Endodermal cell (in vitro differentiated cells): Measurements from ENCODE around the gene SRRM5. TPM values are rescaled to one million over a fixed set of nuclear protein-coding genes. Genes with fewer than 3 reads are reported as not detected.

ENCODE experiments used
- DNase-seq: peaks from one replicate; pipeline ENCODE4 v3.0.0-alpha.2; 2017
- H3K27ac ChIP-seq: 2 replicates; pipeline ENCODE4 v1.5.1; 2013; ENCODE audit warnings: mild to moderate bottlenecking, low read depth, low read length, moderate library complexity
- H3K27me3 ChIP-seq: 2 replicates; pipeline ENCODE4 v1.6.1; 2013; ENCODE audit warnings: mild to moderate bottlenecking, low read length, moderate library complexity; ENCODE audit not compliant: insufficient read depth, control insufficient read depth, poor library complexity, severe bottlenecking
- H3K36me3 ChIP-seq: 2 replicates; pipeline ENCODE4 v1.7.0; 2013; ENCODE audit warnings: mild to moderate bottlenecking, low read length, moderate library complexity; ENCODE audit not compliant: control insufficient read depth, insufficient read depth
- H3K4me1 ChIP-seq: one replicate; pipeline ENCODE4 v1.7.0; 2013; ENCODE audit warnings: low read length; ENCODE audit not compliant: control insufficient read depth, insufficient read depth
- H3K4me3 ChIP-seq: 2 replicates; pipeline ENCODE4 v1.5.1; 2013; ENCODE audit warnings: mild to moderate bottlenecking, low read length, moderate library complexity
- H3K9ac ChIP-seq: 2 replicates; pipeline ENCODE4 v1.6.1; 2013; ENCODE audit warnings: mild to moderate bottlenecking, low read length, moderate library complexity; ENCODE audit not compliant: poor library complexity, severe bottlenecking; ENCODE audit errors: extremely low read depth
- H3K9me3 ChIP-seq: 2 replicates; pipeline ENCODE4 v1.6.1; 2013; ENCODE audit warnings: mild to moderate bottlenecking, low read length, moderate library complexity; ENCODE audit not compliant: control insufficient read depth
- H3K27ac Mint-ChIP-seq: 2 replicates; pipeline ENCODE4 v1.8.0; 2020; ENCODE audit warnings: mixed read lengths
- H3K27me3 Mint-ChIP-seq: 2 replicates; pipeline ENCODE4 v1.8.0; 2021; ENCODE audit warnings: mild to moderate bottlenecking, mixed read lengths; ENCODE audit not compliant: insufficient read depth
- H3K36me3 Mint-ChIP-seq: 2 replicates; pipeline ENCODE4 v1.8.0; 2020; ENCODE audit warnings: low read depth, mixed read lengths
- H3K4me1 Mint-ChIP-seq: 2 replicates; pipeline ENCODE4 v1.8.0; 2020; ENCODE audit warnings: mixed read lengths
- H3K4me3 Mint-ChIP-seq: 2 replicates; pipeline ENCODE4 v1.8.0; 2020; ENCODE audit warnings: mild to moderate bottlenecking, moderate library complexity, mixed read lengths
- H3K9me3 Mint-ChIP-seq: 2 replicates; pipeline ENCODE4 v1.8.0; 2020; ENCODE audit warnings: mild to moderate bottlenecking, mixed read lengths
- CTCF ChIP-seq: fragments of 200-600 bp; sonication (generic); conservative IDR thresholded peaks from 2 replicates; pipeline ENCODE4 v1.5.0; 2021; ENCODE audit warnings: antibody characterized with exemption, mild to moderate bottlenecking
- whole genome bisulfite sequencing, 2 experiments: methylation state at CpG; one replicate each; pipeline versions ENCODE4 v1.1.5 to v1.1.7; 2013; ENCODE audit warnings: missing lambda C conversion rate in 2 of 2, mixed read lengths in 1 of 2; ENCODE audit not compliant: insufficient coverage in 1 of 2, insufficient read length in 1 of 2; 5-methylcytosine and 5-hydroxymethylcytosine counted together
- total RNA-seq, 2 donors: library from RNA; stranded (reverse); fragmentation: NEBNext Ultra II Directional in 1 of 2; extraction: Animal tissue kit (Norgen Biotek cat#: 25700) in 1 of 2; gene quantifications; 2 replicates in 1 of 2; 3 replicates in 1 of 2; pipeline ENCODE4 v1.2.1, GENCODE V29; 2021

Gene SRRM5
- total RNA-seq, 2 donors from 2014 or later = 0.35 to 0.37 TPM

DNA sequence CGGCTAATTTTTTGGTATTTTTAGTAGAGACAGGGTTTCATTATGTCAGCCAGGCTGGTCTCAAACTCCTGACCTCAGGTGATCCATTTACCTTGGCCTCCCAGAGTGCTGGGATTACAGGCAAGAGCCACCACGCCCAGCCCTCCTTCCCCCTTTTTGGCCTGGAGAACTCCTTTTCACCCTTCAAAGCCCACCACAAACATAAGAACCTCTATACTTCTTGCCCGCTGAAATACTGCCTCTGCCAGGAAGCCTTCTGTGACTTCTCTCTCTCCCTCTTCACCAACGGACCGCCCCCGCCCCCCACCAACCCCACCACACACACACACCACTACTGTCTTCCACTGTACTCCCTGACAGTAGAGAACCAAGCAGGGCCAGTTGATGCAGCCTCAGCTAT lies 5.1 kb downstream of the SRRM5 start:
- no peaks in the 10 kb centered on the region for H3K9me3 Mint-ChIP-seq
- H3K27me3 Mint-ChIP-seq = no peaks in the 10 kb centered on the region
- no peak for TF ChIP-seq CTCF
- H3K9me3 ChIP-seq = no peaks in the 10 kb centered on the region
- H3K36me3 ChIP-seq = peaks cover 27% of the 10 kb centered on the region
- H3K4me3 ChIP-seq = no peak overlapping the region
- no peak overlapping the region for H3K4me3 Mint-ChIP-seq
- no peak overlapping the region for H3K27ac Mint-ChIP-seq
- no peaks in the 10 kb centered on the region for H3K27me3 ChIP-seq
- DNase-seq = no peak
- WGBS, 2 experiments = 88% methylated on average over 6 of the region's 6 CpGs; no CpG with 5 or more reads in 1 of the 2 experiments
- H3K4me1 ChIP-seq = no peaks in the 10 kb centered on the region
- peaks cover 6% of the 10 kb centered on the region for H3K4me1 Mint-ChIP-seq
- peaks cover 25% of the 10 kb centered on the region for H3K36me3 Mint-ChIP-seq
- H3K9ac ChIP-seq = no peak overlapping the region
- no peak overlapping the region for H3K27ac ChIP-seq

GRCh38 chr19:43618921-43619261 lies 7.0 kb downstream of the SRRM5 start:
- H3K9me3 ChIP-seq = no peaks in the 10 kb centered on the region
- Mint-ChIP-seq H3K9me3 (no peaks in the 10 kb centered on the region), H3K27ac (peak overlapping the region; percentile 99), H3K27me3 (no peaks in the 10 kb centered on the region), H3K4me1 (peaks cover 6% of the 10 kb centered on the region), H3K4me3 (peak overlapping the region; percentile 80), H3K36me3 (peaks cover 8% of the 10 kb centered on the region)
- peaks cover 12% of the 10 kb centered on the region for H3K36me3 ChIP-seq
- peak overlapping the region; percentile 90 for H3K9ac ChIP-seq
- peak overlapping the region; percentile 93 for H3K4me3 ChIP-seq
- TF ChIP-seq CTCF = no peak
- H3K4me1 ChIP-seq = no peaks in the 10 kb centered on the region
- DNase-seq = no peak
- no peaks in the 10 kb centered on the region for H3K27me3 ChIP-seq
- 7 to 8% methylated on average over 14 of the region's 14 CpGs for WGBS, 2 experiments
- H3K27ac ChIP-seq = peak overlapping the region; percentile 99

- H3K27ac ChIP-seq = peak within 1 kb of the TSS; percentile 99
- H3K4me1 ChIP-seq = no peaks in the 10 kb centered on the region
- H3K4me3 ChIP-seq = peak within 1 kb of the TSS; percentile 93
- TF ChIP-seq CTCF = no peak
- WGBS, 2 experiments = 0 to 1% methylated on average over 41 to 81 of the region's 81 CpGs
- H3K27ac Mint-ChIP-seq = peak within 1 kb of the TSS; percentile 99
- no peaks in the 10 kb centered on the region for H3K9me3 Mint-ChIP-seq
- H3K36me3 ChIP-seq = peaks cover 12% of the 10 kb centered on the region
- H3K36me3 Mint-ChIP-seq = peaks cover 3% of the 10 kb centered on the region
- H3K4me3 Mint-ChIP-seq = peak within 1 kb of the TSS; percentile 80
- H3K27me3 Mint-ChIP-seq = no peaks in the 10 kb centered on the region
- no peaks in the 10 kb centered on the region for H3K9me3 ChIP-seq
- H3K4me1 Mint-ChIP-seq = peaks cover 6% of the 10 kb centered on the region
- H3K27me3 ChIP-seq = no peaks in the 10 kb centered on the region
- H3K9ac ChIP-seq = peak within 1 kb of the TSS; percentile 90
- DNase-seq = peak; percentile 95
Observed at GRCh38 chr19:43619262-43620060, 7.6 kb downstream of the SRRM5 start, which contains the start of gene ZNF428. Gene ZNF428, minus strand, starts transcription at chr19:43619629. Its CDS starts 5,325 bp downstream, at chr19:43614304.
